Type B pancreatic cell (in vitro differentiated cells): ENCODE results near the gene APBB2. TPM values are rescaled to one million over a fixed set of nuclear protein-coding genes. Genes with fewer than 3 reads are reported as not detected.

ENCODE experiments used
- DNase-seq: peaks from one replicate; pipeline ENCODE4 v3.0.0; 2021; ENCODE audit warnings: mixed read lengths; ENCODE audit not compliant: unreplicated experiment; ENCODE audit errors: extremely low spot score
- H3K27ac Mint-ChIP-seq: 2 replicates; pipeline ENCODE4 v1.8.0; 2021; ENCODE audit warnings: mild to moderate bottlenecking, mixed read lengths
- H3K27me3 Mint-ChIP-seq: 2 replicates; pipeline ENCODE4 v1.8.0; 2021; ENCODE audit warnings: mixed read lengths
- H3K36me3 Mint-ChIP-seq: 2 replicates; pipeline ENCODE4 v1.8.0; 2021; ENCODE audit warnings: mixed read lengths
- H3K4me1 Mint-ChIP-seq: one replicate; pipeline ENCODE4 v1.8.0; 2021; ENCODE audit warnings: mixed read lengths; ENCODE audit not compliant: unreplicated experiment
- H3K4me3 Mint-ChIP-seq: 2 replicates; pipeline ENCODE4 v1.8.0; 2021; ENCODE audit warnings: mild to moderate bottlenecking, mixed read lengths
- H3K9me3 Mint-ChIP-seq: 2 replicates; pipeline ENCODE4 v1.8.0; 2021; ENCODE audit warnings: mixed read lengths
- CTCF ChIP-seq: fragments of 200-600 bp; sonication (generic); conservative IDR thresholded peaks from 2 replicates; pipeline ENCODE4 v1.5.0; 2021; ENCODE audit warnings: antibody characterized with exemption, mild to moderate bottlenecking
- total RNA-seq: library from RNA; stranded (reverse); gene quantifications from 2 replicates; pipeline ENCODE4 v1.2.1, GENCODE V29; 2021; ENCODE audit warnings: low replicate concordance

The APBB2 gene
- total RNA-seq, 1 donor from 2014 or later, result 33.3 TPM

GRCh38 chr4:40916880-40917279, 297.5 kb downstream of the APBB2 start:
- Mint-ChIP-seq H3K36me3 (peaks cover 4% of the 10 kb centered on the region), H3K9me3 (no peaks in the 10 kb centered on the region), H3K27ac (no peak overlapping the region), H3K4me1 (no peaks in the 10 kb centered on the region), H3K4me3 (no peak overlapping the region), H3K27me3 (no peaks in the 10 kb centered on the region)
- DNase-seq, result no peak
- peak; percentile 53 for TF ChIP-seq CTCF

GRCh38 chr4:40916218-40916555, 298.2 kb downstream of the APBB2 start:
- no peak overlapping the region for H3K27ac Mint-ChIP-seq
- TF ChIP-seq CTCF, result no peak
- H3K4me3 Mint-ChIP-seq, result no peak overlapping the region
- no peaks in the 10 kb centered on the region for H3K4me1 Mint-ChIP-seq
- no peaks in the 10 kb centered on the region for H3K27me3 Mint-ChIP-seq
- no peak for DNase-seq
- no peaks in the 10 kb centered on the region for H3K9me3 Mint-ChIP-seq
- H3K36me3 Mint-ChIP-seq, result peaks cover 4% of the 10 kb centered on the region

- no peaks in the 10 kb centered on the region for H3K27me3 Mint-ChIP-seq
- no peak overlapping the region for H3K4me3 Mint-ChIP-seq
- no peak for DNase-seq
- H3K36me3 Mint-ChIP-seq, result peaks cover 4% of the 10 kb centered on the region
- H3K4me1 Mint-ChIP-seq, result no peaks in the 10 kb centered on the region
- TF ChIP-seq CTCF, result no peak
- H3K27ac Mint-ChIP-seq, result no peak overlapping the region
- no peaks in the 10 kb centered on the region for H3K9me3 Mint-ChIP-seq
These were observed 298.8 kb downstream of the APBB2 start for GRCh38 chr4:40915318-40916217.

GRCh38 chr4:40912460-40913184, 301.7 kb downstream of the APBB2 start:
- no peak for DNase-seq
- Mint-ChIP-seq H3K36me3 (peaks cover 4% of the 10 kb centered on the region), H3K4me3 (no peak overlapping the region), H3K27me3 (no peaks in the 10 kb centered on the region), H3K9me3 (no peaks in the 10 kb centered on the region), H3K4me1 (peaks cover 8% of the 10 kb centered on the region), H3K27ac (peak overlapping the region; percentile 16)
- TF ChIP-seq CTCF, result no peak

GRCh38 chr4:40910706-40911105, 303.6 kb downstream of the APBB2 start:
- no peak for TF ChIP-seq CTCF
- H3K36me3 Mint-ChIP-seq, result peaks cover 4% of the 10 kb centered on the region
- no peaks in the 10 kb centered on the region for H3K27me3 Mint-ChIP-seq
- H3K9me3 Mint-ChIP-seq, result no peaks in the 10 kb centered on the region
- H3K27ac Mint-ChIP-seq, result no peak overlapping the region
- H3K4me1 Mint-ChIP-seq, result peaks cover 8% of the 10 kb centered on the region
- DNase-seq, result no peak
- H3K4me3 Mint-ChIP-seq, result no peak overlapping the region
